GM12878 (cell line): Measurements from ENCODE around the gene CD209. TPM values are rescaled to one million over a fixed set of nuclear protein-coding genes. Genes with fewer than 3 reads are reported as not detected.
A peak's percentile ranks its signal among the peaks of the same experiment; 100 is the strongest.

Source experiments
- ATAC-seq: fragments of 200-7000 bp; cut with Tn5 transposase; 3 replicates; pipeline ENCODE4 v1.9.1; 2020; ENCODE audit warnings: mild to moderate bottlenecking, moderate library complexity
- BruUV-seq: library from RNA; stranded (reverse); fragments of 400-500 nt; replicated peaks from 2 replicates; lab custom pipeline; 2021; lab: Mats Ljungman, UMichigan
- CTCF ChIA-PET: fragments of 300-600 bp; sonication (Branson Sonifier 250); formaldehyde crosslinking; extraction: SDS; loops from one replicate; lab custom pipeline; 2021; ENCODE audit warnings: inconsistent platforms; lab: Yijun Ruan, JAX
- POLR2A ChIA-PET: fragments of 350-600 bp; formaldehyde crosslinking; extraction: SDS; loops from one replicate; lab custom pipeline; 2021; ENCODE audit warnings: inconsistent platforms; lab: Charles Lee
- RAD21 ChIA-PET: fragments of 300-600 bp; sonication (Branson Sonifier 250); formaldehyde crosslinking; loops from one replicate; lab custom pipeline; 2023; ENCODE audit warnings: antibody characterized with exemption; ENCODE audit not compliant: unreplicated experiment; lab: Charles Lee
- SMC1A ChIA-PET: fragments of 300-600 bp; sonication (Branson Sonifier 250); formaldehyde crosslinking; loops from one replicate; lab custom pipeline; 2023; ENCODE audit not compliant: unreplicated experiment, uncharacterized antibody; lab: Charles Lee
- DNase-seq: peaks from one replicate; pipeline ENCODE4 v3.0.0-alpha.2; 2011; ENCODE audit warnings: low read depth, low spot score
- FAIRE-seq: peaks from 3 replicates; lab custom pipeline; 2011; peaks lifted over from hg19 to GRCh38; lab: Jason Lieb, UNC
- H2AFZ ChIP-seq: 2 replicates; pipeline ENCODE4 v1.6.0; 2011; ENCODE audit warnings: low read depth, low read length, control low read depth; ENCODE audit not compliant: control insufficient read depth
- H3K27ac ChIP-seq: 2 replicates; pipeline ENCODE4 v1.5.1; 2011; ENCODE audit warnings: control low read depth; ENCODE audit not compliant: control insufficient read depth, insufficient read depth
- H3K27me3 ChIP-seq, 2 experiments: replicated peaks in 1 of 2; 2 replicates each; pipeline versions ENCODE4 v1.6.0 to v1.6.1; 2011; ENCODE audit warnings: low read length in 1 of 2; ENCODE audit not compliant: control insufficient read depth in 2 of 2, insufficient read depth in 2 of 2
- H3K36me3 ChIP-seq, 2 experiments: 2 replicates each; pipeline ENCODE4 v1.5.1; 2011; ENCODE audit warnings: low read length in 1 of 2; ENCODE audit not compliant: control insufficient read depth in 2 of 2, insufficient read depth in 2 of 2
- H3K4me1 ChIP-seq: 2 replicates; pipeline ENCODE4 v1.6.1; 2011; ENCODE audit warnings: mild to moderate bottlenecking, low read length, moderate library complexity, mixed read lengths; ENCODE audit not compliant: control insufficient read depth, insufficient read depth
- H3K4me2 ChIP-seq: 2 replicates; pipeline ENCODE4 v1.6.0; 2011; ENCODE audit warnings: control low read depth; ENCODE audit not compliant: control insufficient read depth, insufficient read depth
- H3K4me3 ChIP-seq: fragments of 200-600 bp; sonication (generic); 2 replicates; pipeline ENCODE4 v1.5.1; 2016
- H3K79me2 ChIP-seq: 2 replicates; pipeline ENCODE4 v1.6.0; 2011; ENCODE audit warnings: low read length; ENCODE audit not compliant: control insufficient read depth, insufficient read depth
- H3K9ac ChIP-seq: 2 replicates; pipeline ENCODE4 v1.8.0; 2011; ENCODE audit warnings: low read length, control low read depth, mixed read lengths; ENCODE audit not compliant: control insufficient read depth, insufficient read depth
- H3K9me3 ChIP-seq: replicated peaks from 3 replicates; pipeline ENCODE4 v1.5.1; 2011; ENCODE audit warnings: mild to moderate bottlenecking, low read length; ENCODE audit not compliant: control insufficient read depth, insufficient read depth
- H4K20me1 ChIP-seq: 2 replicates; pipeline ENCODE4 v1.6.0; 2011; ENCODE audit not compliant: control insufficient read depth, insufficient read depth
- ATF2 ChIP-seq: IDR thresholded peaks from 2 replicates; pipeline ENCODE4 v1.6.1; 2012; ENCODE audit warnings: low read length, inconsistent platforms
- BMI1 ChIP-seq: fragments of 450-650 bp; IDR thresholded peaks from 2 replicates; pipeline ENCODE4 v1.6.1; 2016; ENCODE audit warnings: mild to moderate bottlenecking, moderate library complexity, borderline replicate concordance
- E2F4 ChIP-seq: IDR thresholded peaks from 2 replicates; pipeline ENCODE4 v1.6.1; 2012; ENCODE audit warnings: low read depth, low read length, improper control_type of control experiment
- FOXK2 ChIP-seq: fragments of 450-650 bp; IDR thresholded peaks from 2 replicates; pipeline ENCODE4 v1.6.1; 2017; ENCODE audit warnings: mild to moderate bottlenecking, moderate library complexity
- IRF4 ChIP-seq: IDR thresholded peaks from 2 replicates; pipeline ENCODE4 v1.6.1; 2011; ENCODE audit warnings: low read depth, low read length
- MAX ChIP-seq: IDR thresholded peaks from 2 replicates; pipeline ENCODE4 v1.6.1; 2012; ENCODE audit warnings: low read depth, low read length, improper control_type of control experiment
- MLLT1 ChIP-seq: fragments of 450-650 bp; IDR thresholded peaks from 2 replicates; pipeline ENCODE4 v1.6.1; 2016; ENCODE audit warnings: mild to moderate bottlenecking
- MTA2 ChIP-seq: fragments of 450-650 bp; IDR thresholded peaks from 2 replicates; pipeline ENCODE4 v1.6.1; 2016; ENCODE audit warnings: low read depth, mild to moderate bottlenecking, moderate library complexity
- NFIC ChIP-seq: IDR thresholded peaks from 2 replicates; pipeline ENCODE4 v1.6.1; 2012; ENCODE audit warnings: low read depth, mild to moderate bottlenecking, inconsistent platforms, low read length, moderate library complexity
- NFXL1 ChIP-seq: fragments of 450-650 bp; IDR thresholded peaks from 2 replicates; pipeline ENCODE4 v1.6.1; 2017; ENCODE audit warnings: antibody characterized with exemption, mild to moderate bottlenecking, borderline replicate concordance
- NR2C2 ChIP-seq: IDR thresholded peaks from 2 replicates; pipeline ENCODE4 v1.6.1; 2011; ENCODE audit warnings: borderline replicate concordance, low read depth; ENCODE audit not compliant: control insufficient read depth, insufficient read length
- NR2F1 ChIP-seq: fragments of 450-650 bp; conservative IDR thresholded peaks from 2 replicates; pipeline ENCODE4 v1.6.1; 2017; ENCODE audit warnings: mild to moderate bottlenecking
- SIX5 ChIP-seq: IDR thresholded peaks from 2 replicates; pipeline ENCODE4 v1.6.1; 2011; ENCODE audit warnings: mild to moderate bottlenecking, low read depth, low read length, moderate library complexity; ENCODE audit not compliant: severe bottlenecking
- SREBF1 ChIP-seq: IDR thresholded peaks from 2 replicates; pipeline ENCODE4 v1.6.1; 2012; ENCODE audit warnings: mild to moderate bottlenecking, low read length
- YY1 ChIP-seq: IDR thresholded peaks from 2 replicates; pipeline ENCODE4 v1.6.1; 2011; ENCODE audit warnings: low read depth, mild to moderate bottlenecking, low read length
- ZBTB33 ChIP-seq: fragments of 450-650 bp; IDR thresholded peaks from 2 replicates; pipeline ENCODE4 v1.6.1; 2017; ENCODE audit warnings: mild to moderate bottlenecking
- WGBS: methylation state at CpG from one replicate; pipeline ENCODE4 v1.1.6; 2016; ENCODE audit warnings: low lambda C conversion rate; ENCODE audit not compliant: insufficient replicate concordance, insufficient coverage; ENCODE audit errors: missing lambda C conversion rate; 5-methylcytosine and 5-hydroxymethylcytosine counted together
- in situ Hi-C: fragments of 300-500 bp; cut with MboI; formaldehyde crosslinking; loops from 9 replicates; pipeline ENCODE4 v1.14.3; 2018; ENCODE audit warnings: mixed read lengths
- intact Hi-C: fragments of 100-400 bp; cut with micrococcal nuclease; formaldehyde crosslinking; loops from one replicate; pipeline ENCODE4 v1.14.2; 2022; ENCODE audit not compliant: unreplicated experiment
- polyA plus RNA-seq, 11 experiments: library from polyadenylated mRNA; depleted of rRNA in 4 of 11; unstranded in 6 of 11; stranded (reverse) in 5 of 11; fragments of >200 nt; fragmentation: Nextera tagmentation in 4 of 11; fragmentation: Illumina TruSeq in 1 of 11; extraction: Ambion mirVana in 4 of 11; extraction: Trizol in 1 of 11; gene quantifications; 1 replicate in 1 of 11; 2 replicates in 10 of 11; pipeline versions ENCODE4 v1.2.1 to v1.2.3, GENCODE V29; 2011 to 2016; ENCODE audit warnings: inconsistent platforms in 2 of 11, missing spikeins in 2 of 11, low read depth in 1 of 11
- total RNA-seq, 4 experiments: library from RNA; depleted of rRNA in 3 of 4; stranded (reverse); fragments of >200 nt in 3 of 4; fragmentation: Illumina TruSeq in 1 of 4; extraction: Trizol in 1 of 4; gene quantifications; 2 replicates each; pipeline versions ENCODE4 v1.2.1 to v1.2.3, GENCODE V29; 2013 to 2021

Gene CD209
- total and polyA plus RNA-seq, 10 of the 15 experiments (the other 5 are each of a cell fraction or from before 2014, with no cell fraction given) = 0.04 to 0.21 (median 0.10) TPM; not detected in 3

GRCh38 chr19:7690779-7691258 lies 56.5 kb downstream of the CD209 start:
- no TSS peak for BruUV-seq
- 44% methylated on average over 8 of the region's 8 CpGs for WGBS
- Histone ChIP-seq H3K27ac (no peak overlapping the region), H3K36me3 (peaks cover 16 to 29% of the 10 kb centered on the region in 2 experiments; a peak in 3 of 4 replicates), H3K4me1 (peaks cover 31% of the 10 kb centered on the region), H2AFZ (no peak overlapping the region), H3K79me2 (peaks cover 50% of the 10 kb centered on the region), H3K9ac (no peak overlapping the region), H3K4me3 (peak overlapping the region; percentile 1; the same call in 1 of the 2 replicates), H3K4me2 (peak overlapping the region; percentile 45; the same call in 1 of the 2 replicates), H4K20me1 (peaks cover 2% of the 10 kb centered on the region; the same call in 1 of the 2 replicates), H3K27me3 (no peaks in the 10 kb centered on the region), H3K9me3 (peaks cover 5% of the 10 kb centered on the region; the same call in 1 of the 3 replicates)
- SMC1A ChIA-PET = interaction anchor here (0.5 to 1.9 kb wide), 4 partner anchors 8 to 109 kb away, joined by 3 to 8 read pairs (median 4); no protein-coding TSS in a partner anchor
- in situ Hi-C loops = no loop called here
- RAD21 ChIA-PET = interaction anchor here (0.9 to 1.4 kb wide), 3 partner anchors 8 to 109 kb away, joined by 3 to 4 read pairs (median 3); partner anchors contain the start of gene FCER2
- POLR2A ChIA-PET = no interaction called here
- CTCF ChIA-PET = interaction anchor here (1.0 kb wide), 1 partner anchor 9 kb away, joined by 3 read pairs; no protein-coding TSS in a partner anchor
- intact Hi-C loops = loop anchor here (5.0 kb wide), 1 partner anchor 61 kb away; no protein-coding TSS in a partner anchor
- DNase-seq (peak; percentile 68), ATAC-seq (peak; percentile 8), FAIRE-seq (no peak)
- TF ChIP-seq E2F4 (no peak), ZBTB33 (peak; percentile 88), NFXL1 (no peak), MLLT1 (peak; percentile 100), BMI1 (peak; percentile 83), NR2C2 (no peak), NR2F1 (peak; percentile 93), NFIC (peak; percentile 76), ATF2 (peak; percentile 52; the same call in 1 of the 2 replicates), IRF4 (peak; percentile 56; the same call in 1 of the 2 replicates), MAX (no peak), SIX5 (no peak), YY1 (peak; percentile 14; the same call in 1 of the 2 replicates), SREBF1 (no peak), MTA2 (peak; percentile 97), FOXK2 (peak; percentile 72)
